HepG2 (cell line): ENCODE results near the gene CLDN16.

Source experiments
- ATF3 ChIP-seq: sonication (generic); formaldehyde crosslinking; IDR thresholded peaks from 2 replicates; pipeline ENCODE4 v1.4.0; 2020; ENCODE audit warnings: missing genetic modification reagents
- CREB1 ChIP-seq, 2 experiments: fragments of 450-650 bp in 1 of 2; IDR thresholded peaks; 2 replicates each; pipeline ENCODE4 v1.6.1; 2016 to 2017; ENCODE audit warnings: control low read depth in 1 of 2, mild to moderate bottlenecking in 1 of 2, missing compliant biosample characterization in 1 of 2, missing genetic modification characterization in 1 of 2
- TARDBP ChIP-seq: sonication (generic); formaldehyde crosslinking; IDR thresholded peaks from 2 replicates; pipeline ENCODE4 v1.8.0; 2022; ENCODE audit warnings: mild to moderate bottlenecking, missing genetic modification reagents

- TF ChIP-seq CREB1 (IDR thresholded peaks at IDR 0.05) = no peak
- no peak for TF ChIP-seq CREB1 (CRISPR knock-in tag; IDR thresholded peaks at IDR 0.05)
- no peak for TF ChIP-seq ATF3 (CRISPR knock-in tag)
- no peak for TF ChIP-seq TARDBP
Observed at GRCh38 chr3:190433626-190434025, 45.7 kb downstream of the CLDN16 start.
